HCT116 (cell line): ENCODE results near the gene NXPH1.

Experiments used
- ATF3 ChIP-seq: IDR thresholded peaks from 2 replicates; pipeline ENCODE4 v1.6.1; 2012
- EGR1 ChIP-seq: IDR thresholded peaks from 2 replicates; pipeline ENCODE4 v1.6.1; 2012; ENCODE audit warnings: low read depth
- EZH2 ChIP-seq: fragments of 200-600 bp; sonication (generic); IDR thresholded peaks from 2 replicates; pipeline ENCODE4 v1.6.1; 2017; ENCODE audit warnings: antibody characterized with exemption, mixed run types
- POLR2A ChIP-seq: IDR thresholded peaks from 2 replicates; pipeline ENCODE4 v1.7.0; 2011; ENCODE audit warnings: borderline replicate concordance; ENCODE audit not compliant: insufficient read depth, insufficient read length; ENCODE audit errors: extremely low read depth
- POLR2AphosphoS5 ChIP-seq: IDR thresholded peaks from 2 replicates; pipeline ENCODE4 v1.6.1; 2011; ENCODE audit warnings: mild to moderate bottlenecking, low read depth, low read length, moderate library complexity

- no peak for TF ChIP-seq EZH2
- no peak for TF ChIP-seq ATF3
- no peak for TF ChIP-seq POLR2AphosphoS5
- TF ChIP-seq EGR1 = no peak
- TF ChIP-seq POLR2A = no peak
Observed at GRCh38 chr7:8444468-8444769, 11.0 kb downstream of the NXPH1 start.
